NCI-H1436 (cell line): ENCODE results near the gene IGSF21.
A peak's percentile ranks its signal among the peaks of the same experiment; 100 is the strongest.

Source experiments
- DNase-seq: peaks from one replicate; lab custom pipeline; 2025; lab: John Stamatoyannopoulos, UW

IGSF21 gene

GRCh38 chr1:18297896-18298648 lies 190.5 kb downstream of the IGSF21 start:
- no peak for DNase-seq

- peak; percentile 21 for DNase-seq
Observed at GRCh38 chr1:18299441-18300338, 192.1 kb downstream of the IGSF21 start.

- DNase-seq: no peak
Observed at GRCh38 chr1:18300376-18300775, 192.8 kb downstream of the IGSF21 start.

- DNase-seq: no peak
Observed at GRCh38 chr1:18302788-18303413, 195.3 kb downstream of the IGSF21 start.

- DNase-seq: no peak
Observed at GRCh38 chr1:18304151-18304869, 196.7 kb downstream of the IGSF21 start.

- DNase-seq: no peak
Observed at GRCh38 chr1:18305182-18305795, 197.7 kb downstream of the IGSF21 start.

- no peak for DNase-seq
Observed at GRCh38 chr1:18307329-18307898, 199.8 kb downstream of the IGSF21 start.

- DNase-seq: no peak
Observed at GRCh38 chr1:18309552-18310155, 202.1 kb downstream of the IGSF21 start.

- no peak for DNase-seq
Observed at GRCh38 chr1:18312961-18313360, 205.4 kb downstream of the IGSF21 start.

- no peak for DNase-seq
Observed at GRCh38 chr1:18313523-18313922, 205.9 kb downstream of the IGSF21 start.

- no peak for DNase-seq
Observed at GRCh38 chr1:18314399-18314798, 206.8 kb downstream of the IGSF21 start.

- DNase-seq: no peak
Observed at GRCh38 chr1:18315449-18315848, 207.9 kb downstream of the IGSF21 start.

- DNase-seq: no peak
Observed at GRCh38 chr1:18316764-18317163, 209.2 kb downstream of the IGSF21 start.

GRCh38 chr1:18319099-18319498 lies 211.5 kb downstream of the IGSF21 start:
- no peak for DNase-seq

- DNase-seq: no peak
Observed at GRCh38 chr1:18320051-18320450, 212.5 kb downstream of the IGSF21 start.

- DNase-seq: no peak
Observed at GRCh38 chr1:18322368-18323032, 214.9 kb downstream of the IGSF21 start.

- DNase-seq: no peak
Observed at GRCh38 chr1:18323259-18323658, 215.7 kb downstream of the IGSF21 start.

GRCh38 chr1:18324246-18324645 lies 216.6 kb downstream of the IGSF21 start:
- DNase-seq: no peak

GRCh38 chr1:18325136-18325535 lies 217.5 kb downstream of the IGSF21 start:
- no peak for DNase-seq

GRCh38 chr1:18326211-18326897 lies 218.8 kb downstream of the IGSF21 start:
- no peak for DNase-seq
